ENCODE measurements around the gene ECSIT.

- TF ChIP-seq POLR2A (IDR thresholded peaks at IDR 0.05) (no peak), CTCF (IDR thresholded peaks at IDR 0.05) (no peak)
These were observed 43.6 kb downstream of the ECSIT start for GRCh38 chr19:11485245-11485837.

All from adrenal gland (tissue), 5 donors.